ENCODE data around the gene SUSD6.

The SUSD6 gene

DNA sequence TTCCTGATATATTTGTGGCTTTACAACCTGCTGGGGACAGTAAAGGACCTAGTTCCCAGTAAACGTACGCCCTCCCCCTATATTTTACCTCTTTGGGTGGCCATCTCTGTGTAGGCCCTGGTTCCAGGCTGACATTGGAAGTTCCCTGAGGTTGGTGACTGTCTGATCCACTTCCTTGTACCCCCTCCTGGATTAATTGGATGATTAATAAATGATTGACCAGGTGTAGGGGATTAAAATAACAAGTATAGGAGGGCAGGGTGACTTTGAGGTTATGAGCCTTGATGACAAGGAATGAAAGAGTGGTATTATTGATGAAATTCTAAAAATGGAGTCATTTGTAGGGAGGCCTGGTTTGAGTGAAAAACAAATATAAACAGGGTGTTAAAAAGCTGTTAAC lies 9.6 kb downstream of the SUSD6 start:
- no peak overlapping the region for H3K4me2 ChIP-seq (ENCODE audit: low read length)
- no peak for TF ChIP-seq CTCF (IDR thresholded peaks at IDR 0.05; ENCODE audit: low read depth, low read length)
- TF ChIP-seq EZH2phosphoT487 (IDR thresholded peaks at IDR 0.05; ENCODE audit: low read depth): no peak

DNA sequence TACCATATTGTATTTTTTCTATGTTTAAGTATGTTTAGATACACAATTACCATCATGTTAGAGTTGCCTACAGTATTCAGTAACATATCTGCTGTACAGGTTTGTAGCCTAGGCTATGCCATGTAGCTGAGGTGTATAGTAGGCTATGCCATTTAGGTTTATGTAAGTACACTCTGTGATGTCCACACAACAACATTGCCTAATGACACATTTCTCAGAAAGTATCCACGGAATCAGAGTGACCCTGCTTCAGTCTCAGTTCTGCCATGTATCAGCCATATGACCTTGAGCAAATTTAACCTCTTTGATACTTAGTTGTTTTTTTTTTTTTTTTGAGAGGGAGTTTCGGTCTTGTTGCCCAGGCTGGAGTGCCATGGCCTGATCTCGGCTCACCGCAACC lies 12.7 kb downstream of the SUSD6 start:
- Histone ChIP-seq H3K4me3 (ENCODE audit: low read length) (no peak overlapping the region), H4K20me1 (ENCODE audit: insufficient read depth, low read length) (peaks cover 53% of the 10 kb centered on the region), H3K4me2 (ENCODE audit: low read length) (no peak overlapping the region), H3K36me3 (replicated peaks; ENCODE audit: low read depth, low read length) (peaks cover 7% of the 10 kb centered on the region), H3K4me1 (ENCODE audit: low read length) (peaks cover 29% of the 10 kb centered on the region), H3K9ac (ENCODE audit: low read length) (no peak overlapping the region), H3K27ac (ENCODE audit: low read length) (no peak overlapping the region), H3K27me3 (ENCODE audit: low read depth, low read length) (no peaks in the 10 kb centered on the region), H2AFZ (ENCODE audit: low read depth, low read length) (no peak overlapping the region), H3K9me3 (ENCODE audit: insufficient read depth, low read length) (no peaks in the 10 kb centered on the region), H3K79me2 (ENCODE audit: low read length) (peaks cover 95% of the 10 kb centered on the region)
- TF ChIP-seq EZH2phosphoT487 (IDR thresholded peaks at IDR 0.05; ENCODE audit: low read depth) (no peak), CTCF (IDR thresholded peaks at IDR 0.05; ENCODE audit: low read depth, low read length) (no peak)

More for the DNA sequence above, 9.6 kb downstream of the SUSD6 start:
- Histone ChIP-seq H4K20me1 (ENCODE audit: insufficient read depth, low read length) (peaks cover 46% of the 10 kb centered on the region), H3K36me3 (replicated peaks; ENCODE audit: low read depth, low read length) (peaks cover 20% of the 10 kb centered on the region), H3K27ac (ENCODE audit: low read length) (no peak overlapping the region), H3K4me1 (ENCODE audit: low read length) (peaks cover 57% of the 10 kb centered on the region), H2AFZ (ENCODE audit: low read depth, low read length) (no peak overlapping the region), H3K27me3 (ENCODE audit: low read depth, low read length) (no peaks in the 10 kb centered on the region), H3K4me3 (ENCODE audit: low read length) (no peak overlapping the region), H3K9me3 (ENCODE audit: insufficient read depth, low read length) (no peaks in the 10 kb centered on the region), H3K9ac (ENCODE audit: low read length) (no peak overlapping the region), H3K79me2 (ENCODE audit: low read length) (peaks cover 97% of the 10 kb centered on the region)

DNA sequence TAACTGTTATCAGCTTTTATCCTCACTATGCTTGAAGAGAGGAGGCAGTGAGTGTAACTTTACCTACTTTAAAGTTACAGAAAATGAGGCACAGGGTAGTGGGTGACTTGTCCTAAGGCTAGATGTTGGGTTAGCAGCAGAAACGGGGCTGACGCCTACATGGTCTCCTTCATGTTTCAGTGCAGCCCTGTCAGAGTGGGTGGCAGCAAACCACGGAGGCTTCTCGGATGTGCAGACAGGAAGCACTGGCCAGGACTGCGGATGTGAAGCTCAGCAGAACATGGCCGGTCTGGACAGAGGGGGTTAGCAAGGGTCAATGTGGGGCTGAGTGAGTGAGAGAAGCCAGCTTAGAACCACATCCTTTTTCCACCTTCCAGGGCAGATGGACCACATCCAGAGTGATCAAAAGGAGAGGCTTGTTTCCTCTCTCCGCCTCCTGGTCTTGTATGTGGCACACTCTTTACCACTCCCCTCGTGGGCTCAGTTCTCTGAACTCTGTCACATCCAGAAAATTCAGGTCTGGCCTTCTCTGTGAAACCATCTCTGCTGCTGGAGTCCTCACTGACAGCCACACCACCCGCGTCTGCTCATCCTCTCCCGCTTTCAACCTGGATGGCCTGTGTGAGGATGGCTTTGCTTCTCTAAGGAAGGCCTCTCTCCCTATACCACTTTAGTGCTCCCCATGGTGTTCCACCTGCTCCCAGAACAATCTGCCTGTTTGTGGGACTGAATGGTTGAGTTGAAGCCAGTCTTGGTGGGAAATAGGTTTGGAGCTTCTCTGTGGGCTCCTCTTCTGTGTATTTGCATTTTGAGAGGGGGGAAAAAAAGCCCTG lies 14.1 kb downstream of the SUSD6 start:
- TF ChIP-seq CTCF (IDR thresholded peaks at IDR 0.05; ENCODE audit: low read depth, low read length) (no peak), EZH2phosphoT487 (IDR thresholded peaks at IDR 0.05; ENCODE audit: low read depth) (no peak)
- peaks cover 59% of the 10 kb centered on the region for H4K20me1 ChIP-seq (ENCODE audit: insufficient read depth, low read length)
- no peak overlapping the region for H3K4me3 ChIP-seq (ENCODE audit: low read length)
- peak overlapping the region; percentile 26; the same call in 1 of the 2 replicates for H3K4me2 ChIP-seq (ENCODE audit: low read length)
- no peak overlapping the region for H3K27ac ChIP-seq (ENCODE audit: low read length)
- no peaks in the 10 kb centered on the region for H3K9me3 ChIP-seq (ENCODE audit: insufficient read depth, low read length)
- no peak overlapping the region for H3K9ac ChIP-seq (ENCODE audit: low read length)
- peaks cover 3% of the 10 kb centered on the region for H3K36me3 ChIP-seq (replicated peaks; ENCODE audit: low read depth, low read length)
- no peaks in the 10 kb centered on the region for H3K27me3 ChIP-seq (ENCODE audit: low read depth, low read length)
- peaks cover 34% of the 10 kb centered on the region for H3K4me1 ChIP-seq (ENCODE audit: low read length)
- H3K79me2 ChIP-seq (ENCODE audit: low read length): peaks cover 92% of the 10 kb centered on the region
- H2AFZ ChIP-seq (ENCODE audit: low read depth, low read length): no peak overlapping the region

- no peak overlapping the region for H3K4me2 ChIP-seq (ENCODE audit: low read length)
- H3K27ac ChIP-seq (ENCODE audit: low read length): no peak overlapping the region
- H4K20me1 ChIP-seq (ENCODE audit: insufficient read depth, low read length): peaks cover 59% of the 10 kb centered on the region
- peaks cover 92% of the 10 kb centered on the region for H3K79me2 ChIP-seq (ENCODE audit: low read length)
- TF ChIP-seq CTCF (IDR thresholded peaks at IDR 0.05; ENCODE audit: low read depth, low read length) (no peak), EZH2phosphoT487 (IDR thresholded peaks at IDR 0.05; ENCODE audit: low read depth) (no peak)
- no peak overlapping the region for H3K4me3 ChIP-seq (ENCODE audit: low read length)
- H2AFZ ChIP-seq (ENCODE audit: low read depth, low read length): no peak overlapping the region
- H3K36me3 ChIP-seq (replicated peaks; ENCODE audit: low read depth, low read length): peaks cover 3% of the 10 kb centered on the region
- no peaks in the 10 kb centered on the region for H3K27me3 ChIP-seq (ENCODE audit: low read depth, low read length)
- no peaks in the 10 kb centered on the region for H3K9me3 ChIP-seq (ENCODE audit: insufficient read depth, low read length)
- peaks cover 28% of the 10 kb centered on the region for H3K4me1 ChIP-seq (ENCODE audit: low read length)
- H3K9ac ChIP-seq (ENCODE audit: low read length): no peak overlapping the region
These were observed 14.7 kb downstream of the SUSD6 start for GRCh38 chr14:69626132-69626500.

All from OCI-LY3 (cell line).